Dedifferentiated amniotic fluid mesenchymal stem cell (primary cell): Measurements from ENCODE around the gene TMPRSS2.
"Not testable (repeated sequence)": the region's sequence is repeated elsewhere in the genome, so short reads cannot be mapped to it uniquely, and the experiment has no call there.

Experiments
- DNase-seq: peaks from one replicate; pipeline ENCODE4 v3.0.0-alpha.2; 2016; ENCODE audit errors: extremely low spot score

The TMPRSS2 gene

GRCh38 chr21:41425954-41426675 lies 81.8 kb downstream of the TMPRSS2 start, which contains the start of gene MX1:
TSS of gene MX1 (plus strand) at chr21:41426239. CDS start at chr21:41432071, 5,832 bp downstream.
- no peak for DNase-seq

GRCh38 chr21:41425588-41425953 lies 82.4 kb downstream of the TMPRSS2 start:
- DNase-seq = no peak

GRCh38 chr21:41423305-41423636 lies 84.7 kb downstream of the TMPRSS2 start:
- DNase-seq = not testable (repeated sequence)

GRCh38 chr21:41422546-41423304 lies 85.2 kb downstream of the TMPRSS2 start:
- DNase-seq = no peak

DNA sequence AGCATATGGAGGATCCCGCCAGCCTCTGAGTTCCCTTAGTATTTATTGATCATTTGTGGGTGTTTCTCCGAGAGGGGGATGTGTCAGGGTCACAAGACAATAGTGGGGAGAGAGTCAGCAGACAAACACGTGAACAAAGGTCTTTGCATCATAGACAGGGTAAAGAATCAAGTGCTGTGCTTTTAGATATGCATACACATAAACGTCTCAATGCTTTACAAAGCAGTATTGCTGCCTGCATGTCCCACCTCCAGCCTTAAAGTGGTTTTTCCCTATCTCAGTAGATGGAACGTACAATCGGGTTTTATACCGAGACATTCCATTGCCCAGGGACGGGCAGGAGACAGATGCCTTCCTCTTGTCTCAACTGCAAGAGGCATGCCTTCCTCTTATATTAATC lies 87.0 kb downstream of the TMPRSS2 start:
- DNase-seq = not testable (repeated sequence)

DNA sequence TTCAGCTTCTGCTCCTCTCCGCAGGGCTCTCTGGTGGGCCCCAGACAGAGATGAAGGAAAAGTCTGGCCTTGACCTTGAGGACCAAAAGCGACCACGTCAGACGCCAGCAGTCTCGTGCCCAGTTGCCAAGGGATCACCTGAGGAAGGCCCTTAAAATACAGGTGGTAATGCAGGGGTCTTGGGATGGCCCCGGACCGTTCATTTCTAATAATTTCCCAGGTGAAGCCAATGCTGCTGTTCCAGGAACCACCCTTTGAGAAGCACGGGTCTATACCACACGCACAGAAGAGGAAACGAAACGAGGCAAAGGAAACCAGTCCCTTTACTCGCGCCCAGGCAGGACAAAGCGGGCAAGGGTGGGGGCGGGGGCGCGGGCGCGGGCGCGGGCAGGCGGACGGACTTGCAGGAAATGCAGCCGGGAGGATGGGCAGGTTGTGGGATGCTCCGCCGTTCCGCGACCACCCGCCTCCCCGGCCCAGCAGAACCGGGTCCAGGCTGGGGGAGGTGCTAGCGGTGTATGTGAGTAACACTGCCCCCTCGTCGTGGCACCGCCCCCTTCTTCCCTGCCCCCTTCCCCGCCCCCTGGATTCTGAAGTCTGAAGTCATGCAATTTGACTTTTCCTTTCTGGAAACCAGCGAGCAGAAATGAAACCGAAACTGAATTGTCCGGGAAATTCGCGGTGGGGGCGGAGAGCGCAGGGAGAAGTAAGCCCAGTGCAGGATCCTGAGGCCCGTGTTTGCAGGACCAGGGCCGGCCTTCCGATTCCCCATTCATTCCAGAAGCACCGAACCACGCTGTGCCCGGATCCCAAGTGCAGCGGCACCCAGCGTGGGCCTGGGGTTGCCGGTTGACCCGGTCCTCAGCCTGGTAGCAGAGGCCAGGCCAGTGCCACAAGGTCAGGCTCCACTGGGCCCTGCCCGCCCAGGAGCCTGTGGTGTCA lies 87.8 kb downstream of the TMPRSS2 start:
- DNase-seq = peak; percentile 89

- no peak for DNase-seq
Observed at GRCh38 chr21:41418956-41419680, 88.8 kb downstream of the TMPRSS2 start.

DNA sequence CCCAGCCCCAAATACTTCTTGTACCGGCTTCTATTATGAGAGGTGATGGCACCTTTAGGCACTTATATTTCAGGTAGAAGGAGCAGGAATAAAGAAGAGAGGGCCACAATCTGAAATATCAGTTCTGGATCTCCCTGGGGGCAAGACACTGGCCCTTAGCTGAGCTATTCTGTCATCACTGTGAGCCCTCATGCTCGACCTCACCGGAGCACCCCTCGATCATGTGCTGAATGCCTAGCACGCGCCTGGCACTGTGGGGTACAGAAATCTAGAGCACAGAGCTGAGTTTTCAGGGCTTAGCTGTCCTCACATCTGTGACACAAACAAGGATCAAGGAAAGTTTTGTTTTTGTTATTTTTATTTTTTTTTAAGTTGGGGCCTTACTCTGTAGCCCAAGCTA lies 89.6 kb downstream of the TMPRSS2 start:
- no peak for DNase-seq

DNA sequence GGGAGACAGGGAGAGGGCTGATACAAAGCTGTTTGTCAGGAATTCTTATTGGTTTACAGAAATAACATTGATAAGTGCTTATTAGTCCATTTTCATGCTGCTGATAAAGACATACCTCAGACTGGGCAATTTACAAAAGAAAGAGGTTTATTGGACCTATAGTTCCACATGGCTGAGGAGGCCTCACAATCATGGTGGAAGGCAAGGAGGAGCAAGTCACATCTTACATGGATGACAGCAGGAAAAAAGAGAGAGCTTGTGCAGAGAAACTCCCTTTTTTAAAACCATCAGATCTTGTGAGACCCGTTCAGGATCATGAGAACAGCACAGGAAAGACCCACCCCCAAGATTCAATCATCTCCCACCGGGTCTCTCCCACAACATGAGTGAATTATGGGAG lies 90.5 kb downstream of the TMPRSS2 start:
- not testable (repeated sequence) for DNase-seq
